Activated CD8-positive, alpha-beta memory T cell treated with anti-CD3 and anti-CD28 coated beads, Interleukin-2, amount 50 U/mL, for 1 hour (primary cell): ENCODE results near the gene RFT1.

Experiments used
- DNase-seq: peaks from one replicate; pipeline ENCODE4 v3.0.0-alpha.2; 2020; ENCODE audit errors: extremely low read depth

The RFT1 gene

GRCh38 chr3:53150247-53151085 lies 20.2 kb upstream of the RFT1 start:
- no peak for DNase-seq

GRCh38 chr3:53149699-53150098 lies 19.5 kb upstream of the RFT1 start:
- no peak for DNase-seq

GRCh38 chr3:53149006-53149690 lies 18.9 kb upstream of the RFT1 start:
- no peak for DNase-seq

GRCh38 chr3:53147903-53148400 lies 17.7 kb upstream of the RFT1 start:
- DNase-seq, result no peak

GRCh38 chr3:53147151-53147902 lies 17.1 kb upstream of the RFT1 start:
- DNase-seq, result no peak

- DNase-seq, result no peak
Observed at GRCh38 chr3:53146319-53146891, 16.2 kb upstream of the RFT1 start.

GRCh38 chr3:53145713-53146080 lies 15.5 kb upstream of the RFT1 start:
- DNase-seq, result no peak

- DNase-seq, result no peak
Observed at GRCh38 chr3:53144862-53145712, 14.9 kb upstream of the RFT1 start.

- no peak for DNase-seq
Observed at GRCh38 chr3:53144446-53144845, 14.2 kb upstream of the RFT1 start.

GRCh38 chr3:53142986-53143385 lies 12.8 kb upstream of the RFT1 start:
- DNase-seq, result no peak

GRCh38 chr3:53140847-53141845 lies 10.9 kb upstream of the RFT1 start:
- DNase-seq, result no peak

GRCh38 chr3:53139906-53140846 lies 9.9 kb upstream of the RFT1 start:
- no peak for DNase-seq

GRCh38 chr3:53137835-53138446 lies 7.7 kb upstream of the RFT1 start:
- no peak for DNase-seq

GRCh38 chr3:53137221-53137620 lies 7.0 kb upstream of the RFT1 start:
- no peak for DNase-seq

- DNase-seq, result no peak
Observed at GRCh38 chr3:53134631-53135232, 4.5 kb upstream of the RFT1 start.

GRCh38 chr3:53132347-53132746 lies 2.1 kb upstream of the RFT1 start:
- no peak for DNase-seq

GRCh38 chr3:53131096-53131495 lies 861 bp upstream of the RFT1 start:
- DNase-seq, result no peak

GRCh38 chr3:53129344-53129743 lies 891 bp downstream of the RFT1 start:
- DNase-seq, result no peak
